Adrenal gland (tissue), 12 donors: ENCODE measurements around the gene BTBD7. TPM values are rescaled to one million over a fixed set of nuclear protein-coding genes. Genes with fewer than 3 reads are reported as not detected.

Source experiments
- DNase-seq, 7 donors: peaks; one replicate each; pipeline ENCODE4 v3.0.0-alpha.2; 2019 to 2020
- H3K27ac ChIP-seq, 5 donors: fragments of 200-600 bp; sonication (generic) in 4 of 5; 1 replicate in 3 of 5; 2 replicates in 2 of 5; pipeline versions ENCODE4 v1.5.1 to v1.8.0; 2016 to 2020; ENCODE audit warnings: mild to moderate bottlenecking in 1 of 5
- H3K27me3 ChIP-seq: fragments of 200-600 bp; 2 replicates; pipeline ENCODE4 v1.8.0; 2021
- H3K36me3 ChIP-seq, 2 donors: fragments of 200-600 bp; replicated peaks in 1 of 2; 1 replicate in 1 of 2; 2 replicates in 1 of 2; pipeline versions ENCODE4 v1.5.1 to v1.8.0; 2018 to 2022
- H3K4me1 ChIP-seq, 2 donors: fragments of 200-600 bp; replicated peaks in 1 of 2; 1 replicate in 1 of 2; 2 replicates in 1 of 2; pipeline versions ENCODE4 v1.5.1 to v1.8.0; 2018 to 2021
- H3K4me3 ChIP-seq, 4 donors: fragments of 200-600 bp; sonication (generic) in 3 of 4; one replicate each; pipeline ENCODE4 v1.5.1; 2016 to 2018
- H3K9me3 ChIP-seq, 3 donors: fragments of 200-600 bp; sonication (generic) in 1 of 3; replicated peaks in 1 of 3; 1 replicate in 2 of 3; 2 replicates in 1 of 3; pipeline versions ENCODE4 v1.5.1 to v1.8.0; 2016 to 2021
- POLR2A ChIP-seq, 2 donors: fragments of 450-650 bp; IDR thresholded peaks; one replicate each; pipeline ENCODE4 v1.6.1; 2017; ENCODE audit warnings: antibody characterized with exemption in 2 of 2, mild to moderate bottlenecking in 2 of 2, moderate library complexity in 1 of 2
- WGBS, 4 donors: extraction: QIAGEN DNeasy Blood & Tissue Kit in 2 of 4; methylation state at CpG; one replicate each; pipeline versions ENCODE4 v1.1.5 to v1.1.7; 2013 to 2017; 5-methylcytosine and 5-hydroxymethylcytosine counted together
- intact Hi-C, 2 donors: fragments of 100-400 bp; cut with DNase I; formaldehyde crosslinking; loops; one replicate each; pipeline versions ENCODE4 v1.14.1 to v1.15.0; 2022 to 2023
- polyA plus RNA-seq, 3 donors: library from polyadenylated mRNA; stranded (reverse); fragments of 200-250 nt in 2 of 3; fragments of 350-450 nt in 1 of 3; fragmentation: Illumina TruSeq in 1 of 3; extraction: RNeasy Lipid Tissue Mini Kit (QIAGEN cat#74804) in 1 of 3; gene quantifications; one replicate each; pipeline ENCODE4 v1.2.3, GENCODE V29; 2013 to 2014
- total RNA-seq, 9 donors: library from RNA; depleted of rRNA in 4 of 9; stranded (reverse); fragments of >200 nt in 4 of 9; fragments of 120-200 nt in 1 of 9; fragmentation: NEBNext Ultra II Directional in 1 of 9; extraction: Animal tissue kit (Norgen Biotek cat#: 25700) in 1 of 9; gene quantifications; one replicate each; pipeline versions ENCODE4 v1.1.0 to v1.2.4, GENCODE V29; 2013 to 2023
- TF ChIP-seq, protein P1 (sequence below), 6 experiments: fragments of 450-650 bp in 4 of 6; fragments of 200-600 bp in 2 of 6; sonication (generic) in 1 of 6; IDR thresholded peaks; 1 replicate in 5 of 6; 2 replicates in 1 of 6; pipeline versions ENCODE4 v1.5.1 to v1.8.0; 2016 to 2021; ENCODE audit warnings: antibody characterized with exemption in 6 of 6, mild to moderate bottlenecking in 2 of 6, moderate library complexity in 1 of 6
- donor health status: healthy with polysubstance abuse.
- donor health status: Bipolar disorder and iron deficiency.
- donor health status: DM: yes; HTN: yes; CAD: no.
- donor health status: DM: no; HTN: no; CAD: no.
- donor health status: DM: no; HTN: no; CAD: no.
- donor health status: DM: yes; HTN: yes; CAD: no.

BTBD7 gene
- total and polyA plus RNA-seq, 12 donors = 7.4 to 41.0 (median 17.4) TPM

DNA sequence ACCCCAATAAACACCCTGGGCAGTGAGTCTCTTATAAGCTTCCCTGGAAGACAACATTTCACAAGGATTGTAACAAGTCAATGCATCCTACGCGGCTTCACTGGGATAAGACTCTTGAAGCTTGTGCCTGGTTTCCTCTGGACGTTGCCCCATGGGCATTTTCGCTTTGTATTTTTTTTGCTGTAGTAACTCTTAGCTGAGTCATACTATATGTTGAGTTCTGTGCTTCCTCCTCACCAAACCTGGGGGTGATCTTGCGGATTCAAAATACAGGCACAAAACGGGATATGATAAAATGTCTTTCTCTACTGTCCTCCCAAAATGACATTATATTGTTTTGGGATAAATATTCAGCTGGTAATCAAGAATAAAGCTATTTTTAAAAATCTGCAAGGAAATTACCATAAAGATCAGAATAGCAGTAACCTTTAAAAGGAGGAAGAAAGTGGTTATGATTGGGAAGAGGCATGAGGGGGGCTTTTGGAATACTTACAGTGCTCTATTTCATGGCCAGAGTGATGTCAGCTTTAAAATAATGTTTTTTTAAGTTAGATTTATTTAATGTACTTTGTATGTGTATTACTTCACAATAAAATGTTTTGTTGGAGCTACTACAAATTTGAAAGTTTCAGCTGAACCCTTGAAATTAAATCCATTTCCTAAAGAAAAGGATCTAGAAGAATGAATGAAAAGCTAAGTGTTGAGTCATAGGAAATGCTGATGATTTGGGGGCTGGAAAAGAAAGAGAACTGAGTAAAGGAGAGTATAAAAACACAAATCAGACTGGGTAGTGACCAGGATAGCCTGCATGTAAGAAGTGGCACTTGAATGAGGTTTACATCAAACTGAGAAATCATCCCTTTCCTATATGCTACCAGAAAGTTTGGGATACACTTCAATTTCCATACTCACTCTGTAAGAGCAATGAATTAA, 14.7 kb downstream of the BTBD7 start:
- 70 to 79% (median 71%) methylated on average over 6 of the region's 6 CpGs for WGBS, 4 donors
- Histone ChIP-seq H3K36me3 (no peaks in the 10 kb centered on the region), H3K4me3 (no peak overlapping the region), H3K27me3 (no peaks in the 10 kb centered on the region), H3K27ac (no peak overlapping the region), H3K9me3 (no peaks in the 10 kb centered on the region), H3K4me1 (peaks cover 7 to 43% of the 10 kb centered on the region in 2 donors)
- TF ChIP-seq, protein P1, sequence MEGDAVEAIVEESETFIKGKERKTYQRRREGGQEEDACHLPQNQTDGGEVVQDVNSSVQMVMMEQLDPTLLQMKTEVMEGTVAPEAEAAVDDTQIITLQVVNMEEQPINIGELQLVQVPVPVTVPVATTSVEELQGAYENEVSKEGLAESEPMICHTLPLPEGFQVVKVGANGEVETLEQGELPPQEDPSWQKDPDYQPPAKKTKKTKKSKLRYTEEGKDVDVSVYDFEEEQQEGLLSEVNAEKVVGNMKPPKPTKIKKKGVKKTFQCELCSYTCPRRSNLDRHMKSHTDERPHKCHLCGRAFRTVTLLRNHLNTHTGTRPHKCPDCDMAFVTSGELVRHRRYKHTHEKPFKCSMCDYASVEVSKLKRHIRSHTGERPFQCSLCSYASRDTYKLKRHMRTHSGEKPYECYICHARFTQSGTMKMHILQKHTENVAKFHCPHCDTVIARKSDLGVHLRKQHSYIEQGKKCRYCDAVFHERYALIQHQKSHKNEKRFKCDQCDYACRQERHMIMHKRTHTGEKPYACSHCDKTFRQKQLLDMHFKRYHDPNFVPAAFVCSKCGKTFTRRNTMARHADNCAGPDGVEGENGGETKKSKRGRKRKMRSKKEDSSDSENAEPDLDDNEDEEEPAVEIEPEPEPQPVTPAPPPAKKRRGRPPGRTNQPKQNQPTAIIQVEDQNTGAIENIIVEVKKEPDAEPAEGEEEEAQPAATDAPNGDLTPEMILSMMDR (IDR thresholded peaks at IDR 0.05) = no peak
- TF ChIP-seq POLR2A (IDR thresholded peaks at IDR 0.05) = no peak
- DNase-seq = no peak
- intact Hi-C loops = no loop called here

DNA sequence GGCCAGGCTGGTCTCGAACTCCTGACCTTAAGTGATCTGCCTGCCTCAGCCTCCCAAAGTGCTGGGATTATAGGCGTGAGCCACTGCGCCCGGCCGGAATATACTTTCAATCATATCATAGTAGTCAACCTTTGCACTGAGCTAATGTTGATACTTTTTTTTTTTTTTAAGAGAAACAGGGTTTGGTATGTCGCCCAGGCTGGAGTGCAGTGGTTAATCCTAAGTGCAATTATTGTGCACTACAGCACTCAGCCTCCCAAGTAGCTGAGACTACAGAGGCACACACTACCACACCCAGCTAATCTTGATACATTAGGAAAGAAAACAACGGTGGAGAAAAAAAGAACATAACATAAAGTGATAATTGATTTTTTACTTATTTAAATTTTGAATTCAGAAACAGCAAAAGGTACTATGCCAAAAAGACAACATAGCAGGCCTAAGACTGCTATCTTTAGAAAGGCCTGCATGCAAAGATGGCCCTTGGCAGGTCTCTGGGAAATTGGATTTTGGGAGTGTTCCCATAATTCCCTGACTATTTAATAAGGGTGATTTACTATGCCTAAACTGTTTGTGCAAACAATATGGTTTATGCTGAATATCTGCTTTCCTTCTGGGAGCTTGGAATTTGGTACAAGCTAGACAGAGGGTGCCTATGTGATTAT, 15.5 kb downstream of the BTBD7 start:
- H3K27me3 ChIP-seq = no peaks in the 10 kb centered on the region
- no peaks in the 10 kb centered on the region for H3K9me3 ChIP-seq
- WGBS, 4 donors = 91 to 96% (median 94%) methylated on average over 7 of the region's 7 CpGs
- H3K27ac ChIP-seq = no peak overlapping the region
- TF ChIP-seq, protein P1 (IDR thresholded peaks at IDR 0.05) = no peak
- TF ChIP-seq POLR2A (IDR thresholded peaks at IDR 0.05) = no peak
- no peak for DNase-seq
- intact Hi-C loops = no loop called here
- no peaks in the 10 kb centered on the region for H3K36me3 ChIP-seq
- H3K4me3 ChIP-seq = no peak overlapping the region
- peaks cover 7 to 37% of the 10 kb centered on the region in 2 donors for H3K4me1 ChIP-seq

DNA sequence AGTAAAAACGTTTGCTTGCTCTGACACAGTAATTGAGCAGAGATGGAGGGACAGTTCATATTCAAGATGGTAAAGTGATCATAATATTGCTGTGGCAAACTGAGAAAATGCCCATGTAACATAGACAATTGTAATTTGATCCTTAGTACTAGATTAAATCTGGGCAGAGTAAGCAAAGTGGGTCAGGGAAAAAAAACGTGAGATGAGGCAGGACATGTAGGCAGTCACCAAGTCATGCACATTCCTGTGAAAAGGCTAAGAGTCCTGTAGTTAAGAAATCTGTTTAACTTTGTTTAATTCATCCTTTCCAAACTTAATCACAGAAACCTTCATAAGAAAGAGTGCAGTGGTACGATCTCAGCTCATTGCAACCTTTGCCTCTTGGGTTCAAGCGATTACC, 16.1 kb downstream of the BTBD7 start:
- Histone ChIP-seq H3K36me3 (no peaks in the 10 kb centered on the region), H3K27me3 (no peaks in the 10 kb centered on the region), H3K4me1 (peaks cover 7 to 37% of the 10 kb centered on the region in 2 donors), H3K9me3 (no peaks in the 10 kb centered on the region), H3K4me3 (no peak overlapping the region), H3K27ac (no peak overlapping the region)
- intact Hi-C loops = no loop called here
- WGBS, 4 donors = 59 to 68% (median 65%) methylated on average over 4 of the region's 4 CpGs
- DNase-seq = no peak
- TF ChIP-seq POLR2A (IDR thresholded peaks at IDR 0.05) = no peak
- TF ChIP-seq, protein P1 (IDR thresholded peaks at IDR 0.05) = no peak

DNA sequence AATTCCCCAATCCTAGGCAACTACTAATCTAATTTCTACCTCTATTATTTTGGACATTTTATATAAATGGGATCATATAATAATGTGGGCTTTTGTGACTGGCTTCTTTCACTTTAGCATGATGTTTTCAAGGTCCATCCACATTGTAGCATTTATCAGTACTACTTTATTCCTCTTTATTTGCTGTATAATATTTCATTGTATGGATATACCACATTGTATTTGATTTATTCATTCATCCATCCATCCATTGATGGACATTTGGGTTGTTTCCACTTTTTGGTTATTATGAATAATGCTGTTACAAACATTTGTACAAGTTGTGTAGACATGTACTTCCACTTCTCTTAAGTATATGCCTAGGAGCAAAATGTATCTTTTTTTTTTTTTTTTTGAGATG, 17.3 kb downstream of the BTBD7 start:
- no peaks in the 10 kb centered on the region for H3K27me3 ChIP-seq
- no peaks in the 10 kb centered on the region for H3K9me3 ChIP-seq
- no peak overlapping the region for H3K27ac ChIP-seq
- DNase-seq = no peak
- H3K4me1 ChIP-seq = peaks cover 7 to 33% of the 10 kb centered on the region in 2 donors
- no peaks in the 10 kb centered on the region for H3K36me3 ChIP-seq
- TF ChIP-seq, protein P1 (IDR thresholded peaks at IDR 0.05) = no peak
- TF ChIP-seq POLR2A (IDR thresholded peaks at IDR 0.05) = no peak
- intact Hi-C loops = no loop called here
- no peak overlapping the region for H3K4me3 ChIP-seq
